Spleen (tissue), 7 donors: Measurements from ENCODE around the gene DUSP11.
"Not testable (repeated sequence)": the region's sequence is repeated elsewhere in the genome, so short reads cannot be mapped to it uniquely, and the experiment has no call there.

Experiments
- CTCF ChIP-seq, 11 experiments: fragments of 200-600 bp in 7 of 11; fragments of 450-650 bp in 4 of 11; sonication (generic) in 4 of 11; IDR thresholded peaks in 8 of 11; conservative IDR thresholded peaks in 3 of 11; 1 replicate in 7 of 11; 2 replicates in 4 of 11; pipeline versions ENCODE4 v1.4.0 to v1.8.0; 2016 to 2021; ENCODE audit warnings: antibody characterized with exemption in 11 of 11, inconsistent platforms in 4 of 11, mild to moderate bottlenecking in 1 of 11
- POLR2A ChIP-seq, 3 donors: fragments of 450-650 bp; IDR thresholded peaks; one replicate each; pipeline ENCODE4 v1.5.1; 2017; ENCODE audit warnings: antibody characterized with exemption in 3 of 3, mild to moderate bottlenecking in 1 of 3
- donor health status: DM: no; HTN: no; CAD: no; lungs with moderate emphysema.
- donor health status: DM: no; HTN: no; CAD: no.
- donor health status: DM: no; HTN: no; CAD: no.

GRCh38 chr2:73726657-73727056 lies 53.2 kb downstream of the DUSP11 start:
- TF ChIP-seq CTCF (IDR thresholded peaks at IDR 0.05 in 8 of 11, conservative IDR thresholded peaks at IDR 0.05 in 3 of 11); POLR2A (IDR thresholded peaks at IDR 0.05): not testable (repeated sequence)
